Activated CD8-positive, alpha-beta T cell treated with anti-CD3 and anti-CD28 coated beads for 36 hours (primary cell): ENCODE data around the gene ZNF385B. TPM values are rescaled to one million over a fixed set of nuclear protein-coding genes. Genes with fewer than 3 reads are reported as not detected.
A peak's percentile ranks its signal among the peaks of the same experiment; 100 is the strongest.

ENCODE experiments used
- ATAC-seq: fragments of 200-7000 bp; cut with Tn5 transposase; one replicate; pipeline ENCODE4 v1.10.0; 2021; ENCODE audit warnings: mild to moderate bottlenecking, moderate library complexity
- CTCF ChIA-PET: fragments of 350-600 bp; sonication (Branson Sonifier 250); formaldehyde crosslinking; loops from one replicate; lab custom pipeline; 2021; ENCODE audit warnings: antibody characterized with exemption; lab: Charles Lee
- POLR2A ChIA-PET: fragments of 350-600 bp; sonication (Branson Sonifier 250); formaldehyde crosslinking; loops from one replicate; lab custom pipeline; 2021; ENCODE audit warnings: antibody characterized with exemption; lab: Charles Lee
- DNase-seq: peaks from one replicate; pipeline ENCODE4 v3.0.0-alpha.2; 2020
- H3K27ac Mint-ChIP-seq: one replicate; pipeline ENCODE4 v1.8.0; 2021; ENCODE audit warnings: mild to moderate bottlenecking, mixed read lengths
- H3K27me3 Mint-ChIP-seq: one replicate; pipeline ENCODE4 v1.8.0; 2021; ENCODE audit warnings: mixed read lengths
- H3K36me3 Mint-ChIP-seq: one replicate; pipeline ENCODE4 v1.8.0; 2021; ENCODE audit warnings: low read depth, mixed read lengths
- H3K4me1 Mint-ChIP-seq: one replicate; pipeline ENCODE4 v1.8.0; 2021; ENCODE audit warnings: low read depth, mixed read lengths
- H3K4me3 Mint-ChIP-seq: one replicate; pipeline ENCODE4 v1.8.0; 2021; ENCODE audit warnings: mild to moderate bottlenecking, moderate library complexity, mixed read lengths
- H3K9me3 Mint-ChIP-seq: one replicate; pipeline ENCODE4 v1.8.0; 2021; ENCODE audit warnings: mixed read lengths
- CTCF ChIP-seq: fragments of 200-600 bp; IDR thresholded peaks from one replicate; pipeline ENCODE4 v1.8.0; 2022; ENCODE audit warnings: antibody characterized with exemption, mild to moderate bottlenecking
- intact Hi-C: fragments of 100-400 bp; cut with micrococcal nuclease; formaldehyde crosslinking; loops from one replicate; pipeline ENCODE4 v1.10.0; 2022
- total RNA-seq, 2 experiments: library from RNA; stranded (reverse); gene quantifications; one replicate each; pipeline ENCODE4 v1.2.3, GENCODE V29; 2021

The ZNF385B gene
- total RNA-seq: not detected

- peak; percentile 3 for DNase-seq
- intact Hi-C loops: no loop called here
- H3K9me3 Mint-ChIP-seq: no peaks in the 10 kb centered on the region
- ChIA-PET CTCF (no interaction called here), POLR2A (no interaction called here)
- H3K27me3 Mint-ChIP-seq: peaks cover 48% of the 10 kb centered on the region
- peak within 1 kb of the TSS; percentile 7 for H3K4me3 Mint-ChIP-seq
- ATAC-seq: peak; percentile 30
- TF ChIP-seq CTCF: no peak
- H3K27ac Mint-ChIP-seq: no peak within 1 kb of the TSS
- peaks cover 6% of the 10 kb centered on the region for H3K4me1 Mint-ChIP-seq
- no peaks in the 10 kb centered on the region for H3K36me3 Mint-ChIP-seq
Measured at GRCh38 chr2:179861416-179862067, at the start of gene ZNF385B. TSS of gene ZNF385B (minus strand) at chr2:179861612.

GRCh38 chr2:179910735-179911113 lies 49.3 kb upstream of the ZNF385B start:
- POLR2A ChIA-PET: no interaction called here
- ATAC-seq: no peak
- H3K4me1 Mint-ChIP-seq: no peaks in the 10 kb centered on the region
- no peaks in the 10 kb centered on the region for H3K36me3 Mint-ChIP-seq
- CTCF ChIA-PET: no interaction called here
- no peak overlapping the region for H3K4me3 Mint-ChIP-seq
- intact Hi-C loops: no loop called here
- H3K27me3 Mint-ChIP-seq: peaks cover 5% of the 10 kb centered on the region
- no peak overlapping the region for H3K27ac Mint-ChIP-seq
- TF ChIP-seq CTCF: no peak
- no peaks in the 10 kb centered on the region for H3K9me3 Mint-ChIP-seq
- no peak for DNase-seq

- DNase-seq (no peak), ATAC-seq (no peak)
- Mint-ChIP-seq H3K27ac (no peak overlapping the region), H3K4me1 (no peaks in the 10 kb centered on the region), H3K4me3 (no peak overlapping the region), H3K27me3 (peaks cover 5% of the 10 kb centered on the region), H3K36me3 (no peaks in the 10 kb centered on the region), H3K9me3 (no peaks in the 10 kb centered on the region)
- ChIA-PET CTCF (no interaction called here), POLR2A (no interaction called here)
- TF ChIP-seq CTCF: no peak
- intact Hi-C loops: no loop called here
Measured at GRCh38 chr2:179909845-179910734, 48.7 kb upstream of the ZNF385B start.

- peaks cover 9% of the 10 kb centered on the region for H3K9me3 Mint-ChIP-seq
- DNase-seq (no peak), ATAC-seq (no peak)
- H3K27me3 Mint-ChIP-seq: peaks cover 4% of the 10 kb centered on the region
- no peaks in the 10 kb centered on the region for H3K36me3 Mint-ChIP-seq
- CTCF ChIA-PET: no interaction called here
- H3K4me1 Mint-ChIP-seq: no peaks in the 10 kb centered on the region
- TF ChIP-seq CTCF: no peak
- intact Hi-C loops: no loop called here
- H3K4me3 Mint-ChIP-seq: no peak overlapping the region
- H3K27ac Mint-ChIP-seq: no peak overlapping the region
- POLR2A ChIA-PET: no interaction called here
Measured at GRCh38 chr2:179900655-179901054, 39.2 kb upstream of the ZNF385B start.

- TF ChIP-seq CTCF: no peak
- Mint-ChIP-seq H3K4me1 (no peaks in the 10 kb centered on the region), H3K27ac (no peak overlapping the region), H3K9me3 (peaks cover 9% of the 10 kb centered on the region), H3K27me3 (peaks cover 3% of the 10 kb centered on the region), H3K4me3 (no peak overlapping the region), H3K36me3 (no peaks in the 10 kb centered on the region)
- intact Hi-C loops: no loop called here
- ATAC-seq (no peak), DNase-seq (no peak)
- ChIA-PET CTCF (interaction anchor here (1.2 kb wide), 1 partner anchor 10 kb away, joined by 3 read pairs; no protein-coding TSS in a partner anchor), POLR2A (no interaction called here)
Measured at GRCh38 chr2:179899666-179900065, 38.3 kb upstream of the ZNF385B start.
